ENCODE measurements around the gene SERPINA1.
A peak's percentile ranks its signal among the peaks of the same experiment; 100 is the strongest.

Gene SERPINA1

DNA sequence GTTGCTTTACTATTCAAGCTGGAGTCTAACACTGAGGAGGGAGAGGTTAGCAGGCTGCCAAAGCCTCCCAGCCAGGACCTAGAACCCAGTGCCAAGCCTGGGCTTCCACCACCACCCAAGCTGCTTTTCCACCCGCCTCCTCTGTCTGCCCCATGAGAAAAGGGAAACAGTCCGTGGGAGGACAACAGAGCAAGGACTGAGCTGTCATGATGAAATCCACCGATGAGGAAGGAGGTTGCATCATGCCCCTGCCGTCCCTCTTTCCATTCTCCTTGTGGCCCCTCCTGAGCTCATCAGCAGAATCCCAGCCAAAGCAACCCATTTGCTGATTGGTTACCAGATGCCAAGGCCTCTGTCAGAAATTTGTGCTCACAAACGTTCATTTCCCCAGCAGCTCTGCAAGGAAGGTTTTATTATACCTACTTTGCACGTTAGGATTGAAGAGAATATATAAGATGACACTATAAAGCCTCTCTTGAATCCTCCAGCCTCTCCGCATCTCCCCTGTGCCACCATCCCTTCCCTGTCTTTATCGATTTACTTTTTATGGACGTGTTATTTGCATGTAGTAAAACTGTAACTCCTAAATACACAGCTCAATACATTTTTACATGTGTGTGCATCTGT is 6.3 kb upstream of the SERPINA1 start:
- no peak overlapping the region for H3K4me3 ChIP-seq (ENCODE audit: control insufficient read depth, low read depth, low read length)
- TF ChIP-seq, protein P1, sequence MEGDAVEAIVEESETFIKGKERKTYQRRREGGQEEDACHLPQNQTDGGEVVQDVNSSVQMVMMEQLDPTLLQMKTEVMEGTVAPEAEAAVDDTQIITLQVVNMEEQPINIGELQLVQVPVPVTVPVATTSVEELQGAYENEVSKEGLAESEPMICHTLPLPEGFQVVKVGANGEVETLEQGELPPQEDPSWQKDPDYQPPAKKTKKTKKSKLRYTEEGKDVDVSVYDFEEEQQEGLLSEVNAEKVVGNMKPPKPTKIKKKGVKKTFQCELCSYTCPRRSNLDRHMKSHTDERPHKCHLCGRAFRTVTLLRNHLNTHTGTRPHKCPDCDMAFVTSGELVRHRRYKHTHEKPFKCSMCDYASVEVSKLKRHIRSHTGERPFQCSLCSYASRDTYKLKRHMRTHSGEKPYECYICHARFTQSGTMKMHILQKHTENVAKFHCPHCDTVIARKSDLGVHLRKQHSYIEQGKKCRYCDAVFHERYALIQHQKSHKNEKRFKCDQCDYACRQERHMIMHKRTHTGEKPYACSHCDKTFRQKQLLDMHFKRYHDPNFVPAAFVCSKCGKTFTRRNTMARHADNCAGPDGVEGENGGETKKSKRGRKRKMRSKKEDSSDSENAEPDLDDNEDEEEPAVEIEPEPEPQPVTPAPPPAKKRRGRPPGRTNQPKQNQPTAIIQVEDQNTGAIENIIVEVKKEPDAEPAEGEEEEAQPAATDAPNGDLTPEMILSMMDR (IDR thresholded peaks at IDR 0.05; ENCODE audit: control insufficient read depth, insufficient read depth, low read depth, low read length, missing control alignments), result no peak
- peak; percentile 54 for DNase-seq (ENCODE audit: low read depth)

DNA sequence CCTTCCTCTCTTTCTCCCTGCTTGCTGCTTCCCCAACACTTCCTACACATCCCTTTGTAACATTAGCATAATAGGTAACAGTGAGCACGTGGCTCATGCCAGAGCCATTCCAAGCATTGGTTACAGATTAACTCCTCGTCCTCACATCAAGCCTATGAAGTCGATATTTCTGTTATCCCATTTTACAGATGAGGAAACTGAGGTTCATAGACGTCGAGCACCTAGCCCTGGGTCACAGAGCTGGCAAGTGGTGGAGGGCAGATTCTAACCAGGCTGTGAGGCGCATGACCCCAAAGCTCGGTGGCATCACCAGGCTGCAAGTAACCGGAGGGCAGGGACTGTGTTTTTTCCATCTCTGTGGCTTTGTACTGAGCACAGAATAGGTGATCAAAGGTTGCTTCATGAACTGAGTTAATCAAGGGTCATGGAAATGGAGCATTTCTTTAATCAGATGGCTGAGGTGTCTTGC is 5.7 kb upstream of the SERPINA1 start:
- no peak for DNase-seq (ENCODE audit: low read depth)
- TF ChIP-seq, protein P1 (IDR thresholded peaks at IDR 0.05; ENCODE audit: control insufficient read depth, insufficient read depth, low read depth, low read length, missing control alignments), result no peak
- no peak overlapping the region for H3K4me3 ChIP-seq (ENCODE audit: control insufficient read depth, low read depth, low read length)

DNA sequence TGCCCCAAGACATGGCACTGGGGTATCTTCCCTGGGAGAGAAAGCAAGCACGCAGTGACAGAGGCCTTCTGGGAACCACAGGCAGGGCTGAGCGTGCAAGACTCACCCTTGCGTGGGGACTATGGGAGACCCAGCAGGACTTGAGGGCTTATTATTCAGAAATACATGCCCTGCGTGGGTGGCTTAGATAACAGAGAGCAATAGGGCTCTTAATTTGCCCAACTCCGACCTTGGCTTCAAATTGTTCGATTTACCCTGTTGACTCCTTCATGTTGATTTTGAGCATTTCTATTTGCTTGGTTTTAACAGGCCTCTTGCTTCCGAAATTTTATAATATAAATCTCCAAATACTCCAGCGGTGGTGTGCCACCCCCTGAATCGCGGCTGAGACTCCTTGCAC is 5.1 kb upstream of the SERPINA1 start:
- no peak for DNase-seq (ENCODE audit: low read depth)
- H3K4me3 ChIP-seq (ENCODE audit: control insufficient read depth, low read depth, low read length), result no peak overlapping the region
- TF ChIP-seq, protein P1 (IDR thresholded peaks at IDR 0.05; ENCODE audit: control insufficient read depth, insufficient read depth, low read depth, low read length, missing control alignments), result no peak

DNA sequence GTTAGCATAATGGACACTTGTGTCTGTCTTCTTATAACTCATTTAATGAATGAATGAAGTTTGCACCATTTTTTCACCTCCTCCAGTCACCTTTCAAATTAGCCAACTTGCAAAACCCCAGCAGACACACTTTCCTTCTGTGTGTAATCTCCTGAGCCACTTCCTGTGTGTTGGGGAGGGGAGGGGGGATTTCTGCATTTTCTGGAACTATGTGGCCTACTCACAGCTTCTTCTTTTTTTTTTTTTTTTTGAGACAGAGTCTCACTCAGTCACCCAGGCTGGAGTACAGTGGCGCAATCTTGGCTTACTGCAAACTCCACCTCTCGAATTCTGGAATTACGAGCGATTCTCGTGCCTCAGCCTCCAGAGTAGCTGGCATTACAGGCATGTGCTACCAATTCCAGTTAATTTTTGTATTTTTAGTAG is 4.1 kb upstream of the SERPINA1 start:
- peak; percentile 73 for DNase-seq (ENCODE audit: low read depth)
- TF ChIP-seq, protein P1 (IDR thresholded peaks at IDR 0.05; ENCODE audit: control insufficient read depth, insufficient read depth, low read depth, low read length, missing control alignments), result no peak
- H3K4me3 ChIP-seq (ENCODE audit: control insufficient read depth, low read depth, low read length), result no peak overlapping the region

DNA sequence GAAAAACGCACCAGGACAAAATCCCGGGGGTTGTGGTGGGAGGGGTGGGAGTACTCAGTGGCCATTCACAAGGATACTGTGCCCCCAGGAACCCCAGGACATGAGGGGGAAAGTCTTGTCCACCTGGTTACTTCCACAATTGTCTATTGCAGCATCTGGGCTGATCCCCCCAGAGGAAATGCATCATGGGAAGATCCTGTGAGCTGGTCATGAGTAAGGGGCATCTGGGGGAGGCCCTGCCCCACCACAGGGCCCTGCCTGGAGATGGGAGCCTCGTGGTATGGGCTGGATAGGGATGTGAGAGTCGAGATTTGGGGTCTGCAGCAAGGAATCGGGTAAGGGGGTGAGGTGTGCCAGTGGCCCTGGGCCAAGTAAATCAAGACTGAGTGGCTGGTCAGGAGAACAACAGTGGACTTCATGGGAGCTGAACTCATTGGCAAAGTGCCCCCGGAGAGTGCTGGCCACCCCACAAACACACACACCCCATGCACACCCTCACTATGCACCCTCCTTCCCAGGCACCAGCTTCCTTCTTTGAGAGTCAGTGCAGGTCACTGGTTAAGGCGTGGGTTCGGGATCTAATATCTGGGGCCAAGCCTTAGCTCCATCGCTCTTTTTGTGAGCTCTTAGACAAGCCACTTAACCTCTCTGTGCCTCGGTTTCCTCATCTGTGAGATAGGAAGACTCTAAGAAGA is 3.0 kb upstream of the SERPINA1 start:
- TF ChIP-seq, protein P1 (IDR thresholded peaks at IDR 0.05; ENCODE audit: control insufficient read depth, insufficient read depth, low read depth, low read length, missing control alignments), result no peak
- H3K4me3 ChIP-seq (ENCODE audit: control insufficient read depth, low read depth, low read length), result no peak overlapping the region
- no peak for DNase-seq (ENCODE audit: low read depth)

DNA sequence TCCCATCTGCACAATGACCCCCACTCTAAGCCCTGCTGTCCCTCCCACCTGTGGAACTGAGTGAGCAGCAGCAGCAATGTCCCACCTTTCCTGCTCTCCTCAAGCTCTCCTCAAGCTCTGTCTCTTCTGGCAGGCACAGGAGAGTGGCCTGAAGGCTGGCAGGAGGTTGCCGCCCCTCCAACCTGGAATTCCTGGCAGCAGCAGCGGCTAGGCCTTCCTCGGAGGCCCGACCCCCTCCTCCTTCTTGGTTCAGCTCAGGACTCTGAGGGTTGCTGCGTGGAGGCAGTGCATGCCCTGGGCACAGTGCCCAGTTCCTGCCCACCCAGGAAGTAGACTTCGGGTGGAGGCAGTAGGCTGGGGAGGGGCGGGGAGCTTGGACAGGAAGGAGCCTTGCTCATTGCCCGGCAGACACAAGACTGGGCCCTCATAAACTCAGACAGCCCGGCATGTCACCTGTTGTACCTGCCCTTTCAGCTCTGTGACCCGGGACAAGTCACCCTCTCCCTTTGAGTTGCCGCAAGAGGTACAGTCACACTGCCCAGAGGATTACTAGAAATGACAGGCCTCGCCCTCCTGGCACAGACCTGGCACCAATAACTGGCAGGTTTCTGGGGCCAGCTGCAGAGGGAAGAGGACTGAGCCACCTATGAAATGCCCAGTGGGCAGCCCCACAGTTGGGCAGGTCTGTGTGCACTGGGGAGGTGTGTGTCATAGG is 2.1 kb upstream of the SERPINA1 start:
- no peak for DNase-seq (ENCODE audit: low read depth)
- TF ChIP-seq, protein P1 (IDR thresholded peaks at IDR 0.05; ENCODE audit: control insufficient read depth, insufficient read depth, low read depth, low read length, missing control alignments), result no peak
- no peak overlapping the region for H3K4me3 ChIP-seq (ENCODE audit: control insufficient read depth, low read depth, low read length)
